GM21367 (cell line): ENCODE data around the gene CDKN1C.

Experiments used
- ATAC-seq: cut with Tn5 transposase; IDR thresholded peaks from one replicate; pipeline ENCODE4 v1.9.1; 2021; ENCODE audit not compliant: unreplicated experiment

Gene CDKN1C

GRCh38 chr11:2870460-2870859, 15.1 kb downstream of the CDKN1C start:
- ATAC-seq: no peak

- no peak for ATAC-seq
These were observed 15.8 kb downstream of the CDKN1C start for GRCh38 chr11:2869561-2870427.

GRCh38 chr11:2869134-2869526, 16.4 kb downstream of the CDKN1C start:
- ATAC-seq: no peak

- no peak for ATAC-seq
These were observed 17.0 kb downstream of the CDKN1C start for GRCh38 chr11:2868506-2869133.

GRCh38 chr11:2867722-2868505, 17.7 kb downstream of the CDKN1C start:
- no peak for ATAC-seq

- ATAC-seq: no peak
These were observed 18.4 kb downstream of the CDKN1C start for GRCh38 chr11:2867142-2867541.

GRCh38 chr11:2865922-2866577, 19.5 kb downstream of the CDKN1C start:
- no peak for ATAC-seq

- ATAC-seq: no peak
These were observed 20.7 kb downstream of the CDKN1C start for GRCh38 chr11:2864901-2865300.

- no peak for ATAC-seq
These were observed 22.3 kb downstream of the CDKN1C start for GRCh38 chr11:2863276-2863618.

- no peak for ATAC-seq
These were observed 22.9 kb downstream of the CDKN1C start for GRCh38 chr11:2862395-2863275.

- no peak for ATAC-seq
These were observed 24.9 kb downstream of the CDKN1C start for GRCh38 chr11:2860636-2861035.

- ATAC-seq: no peak
These were observed 25.9 kb downstream of the CDKN1C start for GRCh38 chr11:2859699-2860037.

- no peak for ATAC-seq
These were observed 26.4 kb downstream of the CDKN1C start for GRCh38 chr11:2858995-2859698.

GRCh38 chr11:2857918-2858317, 27.7 kb downstream of the CDKN1C start:
- ATAC-seq: no peak

GRCh38 chr11:2857276-2857675, 28.3 kb downstream of the CDKN1C start:
- ATAC-seq: no peak

GRCh38 chr11:2855162-2855561, 30.4 kb downstream of the CDKN1C start:
- no peak for ATAC-seq

GRCh38 chr11:2853997-2854560, 31.5 kb downstream of the CDKN1C start:
- ATAC-seq: no peak

- no peak for ATAC-seq
These were observed 32.2 kb downstream of the CDKN1C start for GRCh38 chr11:2853401-2853800.

GRCh38 chr11:2849994-2850770, 35.4 kb downstream of the CDKN1C start:
- no peak for ATAC-seq
